HepG2 (cell line): Measurements from ENCODE around the gene TM4SF20. TPM values are rescaled to one million over a fixed set of nuclear protein-coding genes. Genes with fewer than 3 reads are reported as not detected.

Experiments used
- CAMTA2 ChIP-seq: sonication (generic); formaldehyde crosslinking; IDR thresholded peaks from 2 replicates; pipeline ENCODE4 v1.4.0; 2020; ENCODE audit warnings: mild to moderate bottlenecking, missing genetic modification reagents, borderline replicate concordance
- DNMT1 ChIP-seq: sonication (generic); formaldehyde crosslinking; IDR thresholded peaks from 2 replicates; pipeline ENCODE4 v1.5.1; 2020; ENCODE audit warnings: mild to moderate bottlenecking, missing genetic modification reagents
- FOXA1 ChIP-seq, 2 experiments: fragments of 450-650 bp in 1 of 2; sonication (generic) in 1 of 2; formaldehyde crosslinking in 1 of 2; IDR thresholded peaks; 2 replicates each; pipeline versions ENCODE4 v1.4.0 to v1.6.1; 2016 to 2020; ENCODE audit warnings: missing genetic modification reagents in 1 of 2
- HDAC6 ChIP-seq: fragments of 200-600 bp; sonication (generic); IDR thresholded peaks from 2 replicates; pipeline ENCODE4 v1.7.0; 2017; ENCODE audit warnings: mild to moderate bottlenecking, antibody characterized with exemption, low read length, low read depth
- HES4 ChIP-seq: sonication (generic); formaldehyde crosslinking; IDR thresholded peaks from 2 replicates; pipeline ENCODE4 v1.9.0; 2021; ENCODE audit warnings: mild to moderate bottlenecking, missing genetic modification reagents, borderline replicate concordance
- MIXL1 ChIP-seq: IDR thresholded peaks from 2 replicates; pipeline ENCODE4 v1.6.1; 2016
- SMARCC2 ChIP-seq: fragments of 450-650 bp; IDR thresholded peaks from 2 replicates; pipeline ENCODE4 v1.6.1; 2017; ENCODE audit warnings: antibody characterized with exemption, mild to moderate bottlenecking
- WIZ ChIP-seq: sonication (generic); formaldehyde crosslinking; IDR thresholded peaks from 2 replicates; pipeline ENCODE4 v1.5.1; 2020; ENCODE audit warnings: mild to moderate bottlenecking, missing genetic modification reagents
- ZFP36L1 ChIP-seq: sonication (generic); formaldehyde crosslinking; IDR thresholded peaks from 2 replicates; pipeline ENCODE4 v1.8.0; 2022; ENCODE audit warnings: mild to moderate bottlenecking, missing genetic modification reagents, moderate library complexity
- ZFYVE20 ChIP-seq: sonication (generic); formaldehyde crosslinking; IDR thresholded peaks from 2 replicates; pipeline ENCODE4 v1.8.0; 2023; ENCODE audit warnings: low read depth, mild to moderate bottlenecking, moderate library complexity, missing genetic modification reagents, borderline replicate concordance
- ZNF816 ChIP-seq: sonication (generic); formaldehyde crosslinking; IDR thresholded peaks from 2 replicates; pipeline ENCODE4 v1.8.0; 2022; ENCODE audit warnings: missing genetic modification reagents, mild to moderate bottlenecking, borderline replicate concordance
- ZNF841 ChIP-seq: sonication (generic); formaldehyde crosslinking; IDR thresholded peaks from 2 replicates; pipeline ENCODE4 v1.8.1; 2023; ENCODE audit warnings: missing genetic modification reagents, borderline replicate concordance
- polyA plus RNA-seq, 8 experiments: library from polyadenylated mRNA; depleted of rRNA in 3 of 8; stranded (reverse) in 7 of 8; unstranded in 1 of 8; fragments of >200 nt; fragmentation: Illumina TruSeq in 4 of 8; extraction: Trizol in 4 of 8; gene quantifications; 2 replicates each; pipeline versions ENCODE4 v1.2.1 to v1.2.3, GENCODE V29; 2011 to 2016; ENCODE audit warnings: low read depth in 4 of 8, missing spikeins in 1 of 8, mixed read lengths in 1 of 8; ENCODE audit not compliant: insufficient read depth in 1 of 8
- total RNA-seq, 5 experiments: library from RNA; depleted of rRNA; stranded (reverse); fragments of >200 nt; fragmentation: Illumina TruSeq; extraction: Trizol; gene quantifications; 2 replicates each; pipeline ENCODE4 v1.2.3, GENCODE V29; 2016; ENCODE audit warnings: low read depth in 1 of 5
- TF ChIP-seq, protein P1 (sequence below): sonication (generic); formaldehyde crosslinking; IDR thresholded peaks from 2 replicates; pipeline ENCODE4 v1.5.1; 2020; ENCODE audit warnings: mild to moderate bottlenecking, missing genetic modification reagents, borderline replicate concordance
- TF ChIP-seq, protein P2 (sequence below): IDR thresholded peaks from 2 replicates; pipeline ENCODE4 v1.6.1; 2018; ENCODE audit warnings: missing genetic modification reagents
- TF ChIP-seq, protein P3 (sequence below): sonication (generic); formaldehyde crosslinking; IDR thresholded peaks from 2 replicates; pipeline ENCODE4 v1.8.1; 2022; ENCODE audit warnings: low read depth, mild to moderate bottlenecking, missing genetic modification reagents
- TF ChIP-seq, protein P4 (sequence below): sonication (generic); formaldehyde crosslinking; IDR thresholded peaks from 2 replicates; pipeline ENCODE4 v1.4.0; 2020; ENCODE audit warnings: missing genetic modification reagents

TM4SF20 gene
- total and polyA plus RNA-seq, 2 of the 13 experiments (the other 11 are each of a cell fraction or from before 2014, with no cell fraction given): not detected

DNA sequence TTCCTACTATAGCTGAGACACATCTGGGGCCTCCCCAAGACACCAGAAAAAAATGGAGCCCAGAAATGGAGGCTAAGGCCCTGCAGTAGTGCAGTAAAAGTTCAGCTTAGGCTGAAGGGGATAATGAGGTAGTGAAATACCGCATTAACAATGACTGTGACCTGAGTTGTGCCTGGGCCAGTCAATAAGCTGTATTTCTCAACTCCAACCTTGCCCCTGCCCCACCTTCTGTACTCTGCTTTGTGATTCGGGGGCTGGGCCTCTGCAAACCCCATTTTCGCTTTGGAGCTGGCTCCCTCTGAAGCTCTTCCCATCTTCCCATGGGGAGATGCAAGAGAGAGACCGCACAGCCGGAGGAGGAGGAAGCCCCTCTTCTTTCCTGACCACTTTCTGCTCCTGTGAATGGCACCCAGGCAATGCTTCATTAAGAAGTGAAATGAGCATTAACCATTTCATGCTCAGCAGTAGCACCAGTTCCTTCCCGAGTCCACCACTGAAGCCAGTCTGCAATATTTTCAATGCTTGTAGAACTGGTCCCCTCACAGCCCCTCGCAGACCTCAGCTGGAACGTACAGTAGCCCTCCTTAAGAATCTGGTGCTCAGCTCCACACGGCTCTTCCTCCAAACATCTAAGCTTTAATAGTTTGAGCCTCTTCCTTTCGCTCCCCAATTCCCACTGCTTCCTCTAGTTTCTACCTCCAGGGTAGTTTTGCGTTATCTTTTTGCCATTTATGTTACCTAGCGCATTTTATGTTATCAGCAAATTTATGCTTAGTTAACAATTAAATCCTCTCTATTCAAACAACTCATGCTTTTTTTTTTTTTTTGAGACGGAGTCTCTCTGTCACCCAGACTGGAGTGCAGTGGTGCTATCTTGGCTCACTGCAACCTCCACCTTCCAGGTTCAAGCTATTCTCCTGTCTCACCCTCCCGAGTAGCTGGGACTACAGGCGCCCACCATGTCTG is 41.3 kb upstream of the TM4SF20 start (continued):
- TF ChIP-seq, protein P1, sequence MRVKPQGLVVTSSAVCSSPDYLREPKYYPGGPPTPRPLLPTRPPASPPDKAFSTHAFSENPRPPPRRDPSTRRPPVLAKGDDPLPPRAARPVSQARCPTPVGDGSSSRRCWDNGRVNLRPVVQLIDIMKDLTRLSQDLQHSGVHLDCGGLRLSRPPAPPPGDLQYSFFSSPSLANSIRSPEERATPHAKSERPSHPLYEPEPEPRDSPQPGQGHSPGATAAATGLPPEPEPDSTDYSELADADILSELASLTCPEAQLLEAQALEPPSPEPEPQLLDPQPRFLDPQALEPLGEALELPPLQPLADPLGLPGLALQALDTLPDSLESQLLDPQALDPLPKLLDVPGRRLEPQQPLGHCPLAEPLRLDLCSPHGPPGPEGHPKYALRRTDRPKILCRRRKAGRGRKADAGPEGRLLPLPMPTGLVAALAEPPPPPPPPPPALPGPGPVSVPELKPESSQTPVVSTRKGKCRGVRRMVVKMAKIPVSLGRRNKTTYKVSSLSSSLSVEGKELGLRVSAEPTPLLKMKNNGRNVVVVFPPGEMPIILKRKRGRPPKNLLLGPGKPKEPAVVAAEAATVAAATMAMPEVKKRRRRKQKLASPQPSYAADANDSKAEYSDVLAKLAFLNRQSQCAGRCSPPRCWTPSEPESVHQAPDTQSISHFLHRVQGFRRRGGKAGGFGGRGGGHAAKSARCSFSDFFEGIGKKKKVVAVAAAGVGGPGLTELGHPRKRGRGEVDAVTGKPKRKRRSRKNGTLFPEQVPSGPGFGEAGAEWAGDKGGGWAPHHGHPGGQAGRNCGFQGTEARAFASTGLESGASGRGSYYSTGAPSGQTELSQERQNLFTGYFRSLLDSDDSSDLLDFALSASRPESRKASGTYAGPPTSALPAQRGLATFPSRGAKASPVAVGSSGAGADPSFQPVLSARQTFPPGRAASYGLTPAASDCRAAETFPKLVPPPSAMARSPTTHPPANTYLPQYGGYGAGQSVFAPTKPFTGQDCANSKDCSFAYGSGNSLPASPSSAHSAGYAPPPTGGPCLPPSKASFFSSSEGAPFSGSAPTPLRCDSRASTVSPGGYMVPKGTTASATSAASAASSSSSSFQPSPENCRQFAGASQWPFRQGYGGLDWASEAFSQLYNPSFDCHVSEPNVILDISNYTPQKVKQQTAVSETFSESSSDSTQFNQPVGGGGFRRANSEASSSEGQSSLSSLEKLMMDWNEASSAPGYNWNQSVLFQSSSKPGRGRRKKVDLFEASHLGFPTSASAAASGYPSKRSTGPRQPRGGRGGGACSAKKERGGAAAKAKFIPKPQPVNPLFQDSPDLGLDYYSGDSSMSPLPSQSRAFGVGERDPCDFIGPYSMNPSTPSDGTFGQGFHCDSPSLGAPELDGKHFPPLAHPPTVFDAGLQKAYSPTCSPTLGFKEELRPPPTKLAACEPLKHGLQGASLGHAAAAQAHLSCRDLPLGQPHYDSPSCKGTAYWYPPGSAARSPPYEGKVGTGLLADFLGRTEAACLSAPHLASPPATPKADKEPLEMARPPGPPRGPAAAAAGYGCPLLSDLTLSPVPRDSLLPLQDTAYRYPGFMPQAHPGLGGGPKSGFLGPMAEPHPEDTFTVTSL (CRISPR knock-in tag): no peak
- TF ChIP-seq ZNF816 (CRISPR knock-in tag): no peak
- TF ChIP-seq ZNF841 (CRISPR knock-in tag): no peak
- TF ChIP-seq FOXA1 (IDR thresholded peaks at IDR 0.05): no peak
- TF ChIP-seq FOXA1 (CRISPR knock-in tag; IDR thresholded peaks at IDR 0.05): 0 out of 2 replicates have a peak, but pooled peaks have one; percentile 5
- TF ChIP-seq MIXL1: no peak
- TF ChIP-seq HDAC6: no peak
- TF ChIP-seq WIZ: no peak
- TF ChIP-seq, protein P2, sequence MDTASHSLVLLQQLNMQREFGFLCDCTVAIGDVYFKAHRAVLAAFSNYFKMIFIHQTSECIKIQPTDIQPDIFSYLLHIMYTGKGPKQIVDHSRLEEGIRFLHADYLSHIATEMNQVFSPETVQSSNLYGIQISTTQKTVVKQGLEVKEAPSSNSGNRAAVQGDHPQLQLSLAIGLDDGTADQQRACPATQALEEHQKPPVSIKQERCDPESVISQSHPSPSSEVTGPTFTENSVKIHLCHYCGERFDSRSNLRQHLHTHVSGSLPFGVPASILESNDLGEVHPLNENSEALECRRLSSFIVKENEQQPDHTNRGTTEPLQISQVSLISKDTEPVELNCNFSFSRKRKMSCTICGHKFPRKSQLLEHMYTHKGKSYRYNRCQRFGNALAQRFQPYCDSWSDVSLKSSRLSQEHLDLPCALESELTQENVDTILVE (CRISPR knock-in tag): no peak
- TF ChIP-seq DNMT1: no peak
- TF ChIP-seq, protein P3, sequence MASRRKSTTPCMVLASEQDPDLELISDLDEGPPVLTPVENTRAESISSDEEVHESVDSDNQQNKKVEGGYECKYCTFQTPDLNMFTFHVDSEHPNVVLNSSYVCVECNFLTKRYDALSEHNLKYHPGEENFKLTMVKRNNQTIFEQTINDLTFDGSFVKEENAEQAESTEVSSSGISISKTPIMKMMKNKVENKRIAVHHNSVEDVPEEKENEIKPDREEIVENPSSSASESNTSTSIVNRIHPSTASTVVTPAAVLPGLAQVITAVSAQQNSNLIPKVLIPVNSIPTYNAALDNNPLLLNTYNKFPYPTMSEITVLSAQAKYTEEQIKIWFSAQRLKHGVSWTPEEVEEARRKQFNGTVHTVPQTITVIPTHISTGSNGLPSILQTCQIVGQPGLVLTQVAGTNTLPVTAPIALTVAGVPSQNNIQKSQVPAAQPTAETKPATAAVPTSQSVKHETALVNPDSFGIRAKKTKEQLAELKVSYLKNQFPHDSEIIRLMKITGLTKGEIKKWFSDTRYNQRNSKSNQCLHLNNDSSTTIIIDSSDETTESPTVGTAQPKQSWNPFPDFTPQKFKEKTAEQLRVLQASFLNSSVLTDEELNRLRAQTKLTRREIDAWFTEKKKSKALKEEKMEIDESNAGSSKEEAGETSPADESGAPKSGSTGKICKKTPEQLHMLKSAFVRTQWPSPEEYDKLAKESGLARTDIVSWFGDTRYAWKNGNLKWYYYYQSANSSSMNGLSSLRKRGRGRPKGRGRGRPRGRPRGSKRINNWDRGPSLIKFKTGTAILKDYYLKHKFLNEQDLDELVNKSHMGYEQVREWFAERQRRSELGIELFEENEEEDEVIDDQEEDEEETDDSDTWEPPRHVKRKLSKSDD: no peak
- no peak for TF ChIP-seq ZFP36L1 (CRISPR knock-in tag)
- TF ChIP-seq ZFYVE20 (CRISPR knock-in tag): no peak
- TF ChIP-seq, protein P4, sequence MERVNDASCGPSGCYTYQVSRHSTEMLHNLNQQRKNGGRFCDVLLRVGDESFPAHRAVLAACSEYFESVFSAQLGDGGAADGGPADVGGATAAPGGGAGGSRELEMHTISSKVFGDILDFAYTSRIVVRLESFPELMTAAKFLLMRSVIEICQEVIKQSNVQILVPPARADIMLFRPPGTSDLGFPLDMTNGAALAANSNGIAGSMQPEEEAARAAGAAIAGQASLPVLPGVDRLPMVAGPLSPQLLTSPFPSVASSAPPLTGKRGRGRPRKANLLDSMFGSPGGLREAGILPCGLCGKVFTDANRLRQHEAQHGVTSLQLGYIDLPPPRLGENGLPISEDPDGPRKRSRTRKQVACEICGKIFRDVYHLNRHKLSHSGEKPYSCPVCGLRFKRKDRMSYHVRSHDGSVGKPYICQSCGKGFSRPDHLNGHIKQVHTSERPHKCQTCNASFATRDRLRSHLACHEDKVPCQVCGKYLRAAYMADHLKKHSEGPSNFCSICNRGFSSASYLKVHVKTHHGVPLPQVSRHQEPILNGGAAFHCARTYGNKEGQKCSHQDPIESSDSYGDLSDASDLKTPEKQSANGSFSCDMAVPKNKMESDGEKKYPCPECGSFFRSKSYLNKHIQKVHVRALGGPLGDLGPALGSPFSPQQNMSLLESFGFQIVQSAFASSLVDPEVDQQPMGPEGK: 0 out of 2 replicates have a peak, but pooled peaks have one; percentile 17
- TF ChIP-seq SMARCC2: no peak
- no peak for TF ChIP-seq HES4 (CRISPR knock-in tag)
- no peak for TF ChIP-seq CAMTA2 (CRISPR knock-in tag)
